ENCODE results near the gene ZDHHC14. TPM values are rescaled to one million over a fixed set of nuclear protein-coding genes. Genes with fewer than 3 reads are reported as not detected.
"Not testable (repeated sequence)": the region's sequence is repeated elsewhere in the genome, so short reads cannot be mapped to it uniquely, and the experiment has no call there.

Gene ZDHHC14
- total RNA-seq, 2 experiments from 2014 or later, result 2.4 to 2.5 TPM

GRCh38 chr6:157713451-157714152, 332.6 kb downstream of the ZDHHC14 start:
- ATAC-seq (no peak), DNase-seq (no peak)
- no peak overlapping the region for H3K27ac Mint-ChIP-seq
- H3K4me3 Mint-ChIP-seq, result no peak overlapping the region
- H3K27me3 Mint-ChIP-seq, result no peaks in the 10 kb centered on the region
- ChIA-PET CTCF (interaction anchor here (0.6 to 1.7 kb wide), 2 partner anchors 120 to 160 kb away, joined by 6 to 7 read pairs; no protein-coding TSS in a partner anchor), POLR2A (no interaction called here)
- no peaks in the 10 kb centered on the region for H3K4me1 Mint-ChIP-seq
- H3K9me3 Mint-ChIP-seq (ENCODE audit: low read depth), result no peaks in the 10 kb centered on the region
- intact Hi-C loops (cut with DNase I, micrococcal nuclease), result no loop called here
- no peaks in the 10 kb centered on the region for H3K36me3 Mint-ChIP-seq (ENCODE audit: low read depth)

- no peak for ATAC-seq
- H3K27ac Mint-ChIP-seq, result no peak overlapping the region
- H3K4me1 Mint-ChIP-seq, result no peaks in the 10 kb centered on the region
- no peak for DNase-seq
- no peak overlapping the region for H3K4me3 Mint-ChIP-seq
- no peaks in the 10 kb centered on the region for H3K36me3 Mint-ChIP-seq (ENCODE audit: low read depth)
- no peaks in the 10 kb centered on the region for H3K27me3 Mint-ChIP-seq
- POLR2A ChIA-PET, result no interaction called here
- intact Hi-C loops (cut with DNase I, micrococcal nuclease), result no loop called here
- CTCF ChIA-PET, result interaction anchor here (1.7 kb wide), 1 partner anchor 159 kb away, joined by 7 read pairs; no protein-coding TSS in a partner anchor
- no peaks in the 10 kb centered on the region for H3K9me3 Mint-ChIP-seq (ENCODE audit: low read depth)
Observed at GRCh38 chr6:157714153-157714490, 333.1 kb downstream of the ZDHHC14 start.

GRCh38 chr6:157715728-157716164, 334.8 kb downstream of the ZDHHC14 start:
- no peak overlapping the region for H3K27ac Mint-ChIP-seq
- intact Hi-C loops (cut with DNase I, micrococcal nuclease), result no loop called here
- POLR2A ChIA-PET, result no interaction called here
- ATAC-seq (no peak), DNase-seq (no peak)
- H3K27me3 Mint-ChIP-seq, result no peaks in the 10 kb centered on the region
- no peaks in the 10 kb centered on the region for H3K4me1 Mint-ChIP-seq
- H3K9me3 Mint-ChIP-seq (ENCODE audit: low read depth), result no peaks in the 10 kb centered on the region
- CTCF ChIA-PET, result interaction anchor here (0.7 to 1.0 kb wide), 2 partner anchors 9 to 158 kb away, joined by 3 to 5 read pairs; no protein-coding TSS in a partner anchor
- H3K4me3 Mint-ChIP-seq, result no peak overlapping the region
- no peaks in the 10 kb centered on the region for H3K36me3 Mint-ChIP-seq (ENCODE audit: low read depth)

GRCh38 chr6:157716251-157716995, 335.4 kb downstream of the ZDHHC14 start:
- H3K27me3 Mint-ChIP-seq, result no peaks in the 10 kb centered on the region
- H3K4me3 Mint-ChIP-seq, result no peak overlapping the region
- ChIA-PET CTCF (interaction anchor here (0.5 kb wide), 1 partner anchor 329 kb away, joined by 3 read pairs; no protein-coding TSS in a partner anchor), POLR2A (no interaction called here)
- H3K27ac Mint-ChIP-seq, result no peak overlapping the region
- ATAC-seq (no peak), DNase-seq (no peak)
- H3K9me3 Mint-ChIP-seq (ENCODE audit: low read depth), result no peaks in the 10 kb centered on the region
- H3K4me1 Mint-ChIP-seq, result no peaks in the 10 kb centered on the region
- intact Hi-C loops (cut with DNase I, micrococcal nuclease), result no loop called here
- no peaks in the 10 kb centered on the region for H3K36me3 Mint-ChIP-seq (ENCODE audit: low read depth)

GRCh38 chr6:157717340-157717748, 336.4 kb downstream of the ZDHHC14 start:
- no peaks in the 10 kb centered on the region for H3K4me1 Mint-ChIP-seq
- no peak overlapping the region for H3K4me3 Mint-ChIP-seq
- ChIA-PET POLR2A (no interaction called here), CTCF (interaction anchor here (0.6 kb wide), 1 partner anchor 13 kb away, joined by 3 read pairs; no protein-coding TSS in a partner anchor)
- ATAC-seq, result no peak
- DNase-seq, result no peak
- no peak overlapping the region for H3K27ac Mint-ChIP-seq
- H3K9me3 Mint-ChIP-seq (ENCODE audit: low read depth), result no peaks in the 10 kb centered on the region
- intact Hi-C loops (cut with DNase I, micrococcal nuclease), result no loop called here
- no peaks in the 10 kb centered on the region for H3K27me3 Mint-ChIP-seq
- H3K36me3 Mint-ChIP-seq (ENCODE audit: low read depth), result no peaks in the 10 kb centered on the region

GRCh38 chr6:157718503-157719187, 337.7 kb downstream of the ZDHHC14 start:
- POLR2A ChIA-PET, result interaction anchor here (0.6 kb wide), 1 partner anchor 398 kb away, joined by 5 read pairs; no protein-coding TSS in a partner anchor
- DNase-seq, result no peak
- ATAC-seq, result no peak
- no peaks in the 10 kb centered on the region for H3K36me3 Mint-ChIP-seq (ENCODE audit: low read depth)
- intact Hi-C loops (cut with DNase I, micrococcal nuclease), result no loop called here
- no peaks in the 10 kb centered on the region for H3K27me3 Mint-ChIP-seq
- H3K4me1 Mint-ChIP-seq, result no peaks in the 10 kb centered on the region
- H3K9me3 Mint-ChIP-seq (ENCODE audit: low read depth), result no peaks in the 10 kb centered on the region
- no peak overlapping the region for H3K27ac Mint-ChIP-seq
- no peak overlapping the region for H3K4me3 Mint-ChIP-seq
- CTCF ChIA-PET, result no interaction called here

GRCh38 chr6:157720964-157721363, 340.0 kb downstream of the ZDHHC14 start:
- CTCF ChIA-PET; intact Hi-C loops (cut with DNase I, micrococcal nuclease); POLR2A ChIA-PET; H3K27me3 Mint-ChIP-seq; H3K4me3 Mint-ChIP-seq; ATAC-seq; H3K36me3 Mint-ChIP-seq (ENCODE audit: low read depth); H3K4me1 Mint-ChIP-seq; DNase-seq; H3K27ac Mint-ChIP-seq: not testable (repeated sequence)
- peaks cover 18% of the 10 kb centered on the region for H3K9me3 Mint-ChIP-seq (ENCODE audit: low read depth)

- H3K4me3 Mint-ChIP-seq, result no peak overlapping the region
- POLR2A ChIA-PET, result no interaction called here
- intact Hi-C loops (cut with DNase I, micrococcal nuclease), result no loop called here
- peaks cover 2% of the 10 kb centered on the region for H3K36me3 Mint-ChIP-seq (ENCODE audit: low read depth)
- CTCF ChIA-PET, result no interaction called here
- H3K4me1 Mint-ChIP-seq, result no peaks in the 10 kb centered on the region
- no peak for ATAC-seq
- H3K27me3 Mint-ChIP-seq, result peaks cover 2% of the 10 kb centered on the region
- H3K27ac Mint-ChIP-seq, result no peak overlapping the region
- no peak for DNase-seq
- H3K9me3 Mint-ChIP-seq (ENCODE audit: low read depth), result peaks cover 20% of the 10 kb centered on the region
Observed at GRCh38 chr6:157721426-157721825, 340.4 kb downstream of the ZDHHC14 start.

GRCh38 chr6:157721830-157722229, 340.8 kb downstream of the ZDHHC14 start:
- H3K4me3 Mint-ChIP-seq, result no peak overlapping the region
- no peak overlapping the region for H3K27ac Mint-ChIP-seq
- H3K36me3 Mint-ChIP-seq (ENCODE audit: low read depth), result peaks cover 2% of the 10 kb centered on the region
- ChIA-PET POLR2A (no interaction called here), CTCF (no interaction called here)
- no peaks in the 10 kb centered on the region for H3K4me1 Mint-ChIP-seq
- peaks cover 20% of the 10 kb centered on the region for H3K9me3 Mint-ChIP-seq (ENCODE audit: low read depth)
- intact Hi-C loops (cut with DNase I, micrococcal nuclease), result no loop called here
- H3K27me3 Mint-ChIP-seq, result peaks cover 2% of the 10 kb centered on the region
- ATAC-seq (no peak), DNase-seq (no peak)

- peaks cover 2% of the 10 kb centered on the region for H3K27me3 Mint-ChIP-seq
- H3K4me3 Mint-ChIP-seq, result no peak overlapping the region
- peaks cover 2% of the 10 kb centered on the region for H3K36me3 Mint-ChIP-seq (ENCODE audit: low read depth)
- POLR2A ChIA-PET, result no interaction called here
- intact Hi-C loops (cut with DNase I, micrococcal nuclease), result no loop called here
- H3K4me1 Mint-ChIP-seq, result no peaks in the 10 kb centered on the region
- CTCF ChIA-PET, result interaction anchor here (0.9 kb wide), 1 partner anchor 170 kb away, joined by 5 read pairs; no protein-coding TSS in a partner anchor
- DNase-seq (no peak), ATAC-seq (no peak)
- H3K9me3 Mint-ChIP-seq (ENCODE audit: low read depth), result peaks cover 20% of the 10 kb centered on the region
- no peak overlapping the region for H3K27ac Mint-ChIP-seq
Observed at GRCh38 chr6:157723376-157723775, 342.4 kb downstream of the ZDHHC14 start.

- Mint-ChIP-seq H3K36me3 (ENCODE audit: low read depth) (peaks cover 2% of the 10 kb centered on the region), H3K4me3 (no peak overlapping the region), H3K4me1 (no peaks in the 10 kb centered on the region), H3K27ac (no peak overlapping the region), H3K27me3 (peaks cover 2% of the 10 kb centered on the region), H3K9me3 (ENCODE audit: low read depth) (peaks cover 20% of the 10 kb centered on the region)
- POLR2A ChIA-PET, result no interaction called here
- DNase-seq, result no peak
- no peak for ATAC-seq
- CTCF ChIA-PET, result interaction anchor here (0.5 to 1.2 kb wide), 5 partner anchors 9 to 601 kb away, joined by 3 to 5 read pairs (median 4); no protein-coding TSS in a partner anchor
- intact Hi-C loops (cut with DNase I, micrococcal nuclease), result no loop called here
Observed at GRCh38 chr6:157724138-157724820, 343.3 kb downstream of the ZDHHC14 start.

Measured in activated CD4-positive, alpha-beta T cell treated with anti-CD3 and anti-CD28 coated beads for 36 hours (primary cell).